ENCODE results near the gene TOMM22. TPM values are rescaled to one million over a fixed set of nuclear protein-coding genes. Genes with fewer than 3 reads are reported as not detected.

Gene TOMM22
- total and polyA plus RNA-seq, 8 donors, result 11.6 to 35.8 (median 27.4) TPM

DNA sequence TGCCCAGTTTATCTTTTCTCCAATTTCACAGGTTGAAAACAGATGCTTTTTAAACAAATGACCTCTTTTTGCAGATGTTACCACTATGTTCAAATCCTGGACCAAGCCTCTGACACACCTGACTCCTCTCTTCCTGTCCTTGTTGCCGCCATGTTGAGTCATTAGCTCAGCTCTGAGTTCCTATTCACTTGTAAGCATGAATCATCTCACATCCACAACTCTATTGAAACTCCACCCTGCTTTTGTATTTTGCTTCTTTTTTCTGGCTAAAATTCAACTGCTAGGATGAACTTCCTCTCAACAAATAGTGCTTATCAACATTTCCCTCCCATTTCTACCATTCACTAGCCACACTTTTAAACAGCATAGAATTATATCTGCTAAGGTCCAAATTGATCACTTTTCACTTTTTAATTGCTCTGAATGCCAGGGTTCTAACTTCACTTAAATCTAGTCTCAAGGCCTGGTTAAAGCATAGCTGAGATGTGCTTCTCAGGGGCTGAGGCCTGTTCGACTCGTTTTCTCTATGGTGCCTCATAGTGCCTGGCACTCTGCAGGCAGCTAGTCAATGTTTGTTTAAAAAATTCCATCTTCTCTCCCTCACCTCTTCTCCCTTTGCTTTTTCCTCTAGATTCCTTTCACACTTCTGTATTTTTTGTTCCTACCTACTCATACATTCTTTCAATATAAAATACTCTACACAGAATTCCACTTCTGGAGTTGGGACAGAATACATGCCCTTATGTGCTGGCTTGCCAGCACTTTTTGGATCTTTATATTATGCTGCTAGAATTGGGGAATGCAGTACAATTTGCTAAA is 15.1 kb downstream of the TOMM22 start:
- Histone ChIP-seq H3K27ac (peak overlapping the region in 3 of 4 donors; percentile 1 to 68 (median 58)), H3K4me1 (peaks cover 32 to 39% (median 37%) of the 10 kb centered on the region in 3 donors), H3K9me3 (no peaks in the 10 kb centered on the region), H3K36me3 (no peaks in the 10 kb centered on the region), H3K27me3 (no peaks in the 10 kb centered on the region), H3K4me3 (peak overlapping the region in 1 of 4 donors; percentile 6)
- TF ChIP-seq, protein P1, sequence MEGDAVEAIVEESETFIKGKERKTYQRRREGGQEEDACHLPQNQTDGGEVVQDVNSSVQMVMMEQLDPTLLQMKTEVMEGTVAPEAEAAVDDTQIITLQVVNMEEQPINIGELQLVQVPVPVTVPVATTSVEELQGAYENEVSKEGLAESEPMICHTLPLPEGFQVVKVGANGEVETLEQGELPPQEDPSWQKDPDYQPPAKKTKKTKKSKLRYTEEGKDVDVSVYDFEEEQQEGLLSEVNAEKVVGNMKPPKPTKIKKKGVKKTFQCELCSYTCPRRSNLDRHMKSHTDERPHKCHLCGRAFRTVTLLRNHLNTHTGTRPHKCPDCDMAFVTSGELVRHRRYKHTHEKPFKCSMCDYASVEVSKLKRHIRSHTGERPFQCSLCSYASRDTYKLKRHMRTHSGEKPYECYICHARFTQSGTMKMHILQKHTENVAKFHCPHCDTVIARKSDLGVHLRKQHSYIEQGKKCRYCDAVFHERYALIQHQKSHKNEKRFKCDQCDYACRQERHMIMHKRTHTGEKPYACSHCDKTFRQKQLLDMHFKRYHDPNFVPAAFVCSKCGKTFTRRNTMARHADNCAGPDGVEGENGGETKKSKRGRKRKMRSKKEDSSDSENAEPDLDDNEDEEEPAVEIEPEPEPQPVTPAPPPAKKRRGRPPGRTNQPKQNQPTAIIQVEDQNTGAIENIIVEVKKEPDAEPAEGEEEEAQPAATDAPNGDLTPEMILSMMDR (IDR thresholded peaks at IDR 0.05), result no peak
- WGBS, 2 donors, result 33 to 34% methylated on average over 3 of the region's 3 CpGs
- intact Hi-C loops (cut with DNase I), result no loop called here
- FAIRE-seq, result no peak
- peak in 2 of 4 donors; percentile 7 to 17 for ATAC-seq
- DNase-seq, result no peak

DNA sequence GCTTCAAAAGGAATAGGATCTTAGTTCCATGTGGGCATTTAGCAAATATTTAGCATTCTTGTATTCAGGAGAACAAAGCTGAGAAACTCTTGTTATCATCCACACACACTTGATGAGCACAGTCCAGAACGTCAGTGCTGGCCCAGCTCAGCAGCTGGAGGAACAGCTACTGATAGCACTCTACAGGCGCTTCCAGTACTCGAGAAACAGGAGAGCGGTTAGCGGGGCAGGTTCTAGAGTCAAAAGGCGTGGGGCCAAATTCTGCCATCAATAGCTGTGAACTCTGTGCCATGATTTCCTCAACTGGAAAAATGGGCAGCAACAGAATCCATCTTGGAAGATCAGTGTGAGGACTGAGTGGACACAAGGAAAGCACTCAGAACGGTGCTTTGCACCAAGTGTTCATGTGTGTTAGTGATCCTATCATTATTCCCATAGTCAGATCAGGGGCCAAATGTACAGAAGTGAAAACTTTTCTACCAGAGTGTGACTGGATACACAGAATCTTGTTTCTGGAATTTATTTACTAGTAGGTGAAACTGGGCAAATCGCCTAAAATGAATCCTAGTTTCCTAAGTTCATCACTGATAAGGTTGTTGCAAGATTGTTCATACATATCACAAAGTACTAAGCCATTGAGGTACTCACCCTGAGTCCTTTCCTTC is 15.8 kb downstream of the TOMM22 start:
- Histone ChIP-seq H3K4me1 (peaks cover 32 to 39% (median 37%) of the 10 kb centered on the region in 3 donors), H3K36me3 (no peaks in the 10 kb centered on the region), H3K27ac (peak overlapping the region in 2 of 4 donors; percentile 58 to 68), H3K4me3 (peak overlapping the region in 2 of 4 donors; percentile 4 to 6), H3K27me3 (no peaks in the 10 kb centered on the region), H3K9me3 (no peaks in the 10 kb centered on the region)
- 31 to 41% methylated on average over 8 of the region's 8 CpGs for WGBS, 2 donors
- intact Hi-C loops (cut with DNase I), result no loop called here
- ATAC-seq, result no peak
- DNase-seq, result no peak
- TF ChIP-seq, protein P1 (IDR thresholded peaks at IDR 0.05), result no peak
- no peak for FAIRE-seq

DNA sequence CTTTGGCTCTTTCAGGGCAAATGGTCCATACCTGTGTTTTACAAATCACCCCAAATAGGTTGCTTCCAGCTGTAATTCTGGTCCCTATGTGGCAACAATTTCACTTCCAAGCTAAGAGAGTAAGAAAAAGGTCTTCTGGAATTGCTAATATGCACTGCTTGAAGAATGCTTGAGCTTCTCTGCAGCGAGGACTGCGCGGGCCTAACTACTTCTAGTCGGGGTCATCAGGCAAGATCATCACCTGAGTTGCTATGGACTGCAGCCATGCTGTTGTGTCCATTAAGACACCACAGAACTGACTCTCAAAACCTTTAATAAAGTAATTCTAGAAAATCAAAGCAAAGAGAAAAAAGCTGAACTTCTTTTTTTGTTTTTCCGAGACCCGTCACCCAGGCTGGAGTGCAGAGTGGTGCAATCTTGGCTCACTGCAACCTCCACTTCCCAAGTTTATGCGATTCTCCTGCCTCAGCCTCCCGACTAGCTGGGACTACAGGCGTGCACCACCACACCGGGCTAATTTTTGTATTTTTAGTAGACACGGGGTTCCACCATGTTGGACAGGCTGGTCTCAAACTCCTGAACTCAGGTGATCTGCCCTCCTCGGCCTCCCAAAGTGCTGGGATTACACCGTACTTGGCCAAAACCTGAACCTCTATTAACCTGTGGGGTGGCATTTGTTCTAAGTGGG is 16.8 kb downstream of the TOMM22 start:
- Histone ChIP-seq H3K9me3 (no peaks in the 10 kb centered on the region), H3K4me1 (peaks cover 32 to 39% (median 37%) of the 10 kb centered on the region in 3 donors), H3K36me3 (no peaks in the 10 kb centered on the region), H3K27me3 (no peaks in the 10 kb centered on the region), H3K27ac (peak overlapping the region in 2 of 4 donors; percentile 58 to 97), H3K4me3 (peak overlapping the region in 2 of 4 donors; percentile 56 to 70)
- DNase-seq (no peak), FAIRE-seq (no peak), ATAC-seq (no peak)
- intact Hi-C loops (cut with DNase I), result no loop called here
- WGBS, 2 donors, result 92% methylated on average over 13 of the region's 13 CpGs
- TF ChIP-seq, protein P1 (IDR thresholded peaks at IDR 0.05), result no peak

DNA sequence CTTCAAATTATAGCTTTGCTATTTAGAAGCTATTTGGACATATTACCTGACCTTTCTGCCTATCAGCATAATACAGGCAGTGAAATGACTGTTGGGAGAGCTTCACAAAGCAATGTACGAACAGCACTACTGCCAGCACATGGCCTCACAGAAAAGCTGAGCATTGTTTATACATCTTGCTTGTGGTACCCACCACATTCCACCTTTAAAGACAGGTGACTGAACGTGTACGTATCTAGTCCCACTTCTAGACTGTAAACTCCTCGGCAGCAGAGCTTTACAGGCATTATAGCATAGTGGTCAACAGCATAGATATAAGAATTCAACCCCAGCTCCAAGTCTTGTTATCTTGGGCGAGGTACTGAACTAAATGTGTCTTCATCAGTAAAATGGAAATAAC is 17.4 kb downstream of the TOMM22 start:
- TF ChIP-seq, protein P1 (IDR thresholded peaks at IDR 0.05), result no peak
- DNase-seq (no peak), ATAC-seq (no peak), FAIRE-seq (no peak)
- Histone ChIP-seq H3K27me3 (no peaks in the 10 kb centered on the region), H3K36me3 (no peaks in the 10 kb centered on the region), H3K4me3 (peak overlapping the region in 3 of 4 donors; percentile 56 to 70 (median 69)), H3K4me1 (peaks cover 32 to 39% (median 37%) of the 10 kb centered on the region in 3 donors), H3K27ac (peak overlapping the region; percentile 17 to 99 (median 96)), H3K9me3 (no peaks in the 10 kb centered on the region)
- intact Hi-C loops (cut with DNase I), result no loop called here
- WGBS, 2 donors, result 41% methylated on average over 5 of the region's 5 CpGs

Data from pancreas (tissue), 10 donors.